Activated CD4-positive, CD25-positive, alpha-beta regulatory T cell (primary cell): ENCODE data around the gene EIF2S1.
"Not testable (repeated sequence)": the region's sequence is repeated elsewhere in the genome, so short reads cannot be mapped to it uniquely, and the experiment has no call there.

Experiments used
- DNase-seq, 4 experiments: peaks; one replicate each; lab custom pipeline; 2025; lab: John Stamatoyannopoulos, UW

EIF2S1 gene

DNA sequence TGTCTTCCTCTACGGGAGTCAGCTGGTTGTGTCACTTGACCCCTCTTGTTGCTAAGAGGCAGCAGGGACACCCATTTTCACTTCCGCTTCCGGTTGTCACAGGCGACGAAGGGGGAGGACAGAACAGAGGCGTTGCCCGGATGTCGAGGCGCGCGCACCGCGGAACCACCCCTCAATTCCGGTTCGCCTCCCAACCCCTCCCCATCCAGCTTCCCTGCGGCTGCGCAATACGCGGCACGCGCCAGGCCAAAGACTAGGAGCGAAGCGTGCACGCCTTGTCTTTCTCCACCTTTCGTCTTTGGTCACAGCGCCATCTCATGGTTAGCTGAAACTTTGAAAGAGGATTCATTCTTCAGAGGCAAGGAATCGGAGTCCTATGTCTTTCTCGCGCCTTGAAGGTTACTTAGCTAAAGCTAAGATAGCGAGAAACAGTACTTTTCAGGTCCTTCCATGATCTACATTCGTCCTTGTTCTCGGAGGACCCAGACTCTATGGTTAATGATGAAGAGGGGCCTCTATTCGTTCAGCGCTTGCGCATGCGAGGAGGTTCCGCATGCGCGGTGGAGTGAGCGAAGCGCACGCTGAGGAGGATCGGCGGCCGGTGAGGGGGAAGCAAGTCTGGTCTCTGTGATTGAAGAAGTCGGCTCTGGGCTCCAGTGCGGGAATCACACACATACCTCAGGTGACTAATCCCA lies at the start of gene EIF2S1, which contains the start of gene ATP6V1D:
TSS of gene EIF2S1 (plus strand) at position 554 of the 695 bp plus-strand sequence. CDS start 4,440 bp downstream, outside the sequence.
TSS of gene ATP6V1D (minus strand) at position 30 of the 695 bp plus-strand sequence. CDS start 106 bp downstream, outside the sequence.
- DNase-seq = peak; percentile 96 to 99 (median 98)

DNA sequence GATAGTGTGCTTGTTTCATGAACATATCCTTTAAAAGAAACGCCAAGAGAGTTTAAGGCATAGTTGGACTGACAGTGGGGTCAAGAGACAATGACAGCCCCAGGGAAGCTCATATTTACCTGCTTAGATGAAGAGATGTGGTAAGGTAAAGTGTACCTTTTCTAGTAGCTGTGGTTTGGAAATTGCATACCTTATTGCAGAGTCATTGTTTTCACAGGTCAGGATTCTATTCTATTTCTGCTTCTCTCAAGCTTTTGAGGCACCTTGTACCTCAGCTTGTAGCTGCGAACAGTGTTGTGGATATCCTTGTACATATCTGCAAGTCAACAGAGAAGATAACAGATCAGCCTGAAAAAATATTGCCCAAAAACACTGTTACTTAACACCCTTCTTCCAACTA lies 48.3 kb upstream of the EIF2S1 start:
- DNase-seq = no peak

DNA sequence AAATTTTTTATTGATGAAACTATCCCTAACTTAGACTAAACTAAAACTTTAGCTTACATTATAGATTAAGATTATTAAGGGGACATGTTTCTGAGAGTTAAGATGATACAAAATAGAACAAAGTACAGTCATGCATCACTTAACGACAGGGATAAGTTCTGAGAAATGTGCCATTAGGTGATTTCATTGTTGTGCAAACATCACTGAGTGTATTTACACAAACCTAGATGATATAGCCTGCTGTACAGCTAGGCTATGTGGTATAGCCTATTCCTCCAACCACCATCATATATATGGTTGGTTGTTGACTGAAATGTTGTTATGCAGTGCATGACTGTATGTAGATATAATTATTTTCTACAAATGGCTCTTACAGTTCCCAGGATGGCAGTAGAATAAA lies 47.0 kb upstream of the EIF2S1 start:
- DNase-seq = no peak

DNA sequence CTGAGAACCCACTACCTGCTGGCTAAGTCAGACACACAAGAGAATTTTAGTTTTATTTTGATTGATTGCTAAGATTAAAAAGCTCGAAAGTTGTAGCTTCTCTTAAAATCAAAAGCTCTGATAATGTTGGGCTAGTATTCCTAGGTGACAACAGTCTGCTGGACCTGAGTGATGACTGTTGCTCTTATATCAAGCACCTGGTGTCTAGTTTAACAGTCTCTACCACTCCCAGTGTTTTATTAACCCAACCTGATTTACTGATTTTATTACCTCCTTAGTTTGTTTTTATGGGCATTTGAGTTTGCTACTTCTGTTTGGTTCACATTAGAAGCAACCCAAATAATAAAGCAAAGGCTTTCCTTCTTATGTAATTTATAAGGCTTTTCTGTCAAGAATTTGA lies 42.3 kb upstream of the EIF2S1 start:
- no peak for DNase-seq

DNA sequence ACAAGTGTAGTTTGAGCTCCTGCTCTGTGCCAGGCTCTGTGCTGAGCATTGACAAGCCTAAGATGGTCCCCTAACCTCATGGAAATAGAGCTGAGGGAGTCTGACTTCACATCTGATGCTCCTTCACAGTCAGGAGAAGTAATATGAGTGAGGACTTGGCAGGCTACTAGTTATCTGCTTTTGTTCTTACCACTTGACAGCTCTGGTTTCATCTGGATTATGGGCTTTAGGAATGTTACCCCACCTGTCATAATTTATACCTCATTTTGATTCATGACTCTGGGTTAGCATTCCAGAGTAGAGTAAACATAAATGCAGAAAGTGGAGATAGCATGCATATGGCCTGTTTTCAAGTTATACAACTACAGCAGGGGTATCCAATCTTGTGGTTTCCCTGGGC lies 41.0 kb upstream of the EIF2S1 start:
- DNase-seq = no peak

DNA sequence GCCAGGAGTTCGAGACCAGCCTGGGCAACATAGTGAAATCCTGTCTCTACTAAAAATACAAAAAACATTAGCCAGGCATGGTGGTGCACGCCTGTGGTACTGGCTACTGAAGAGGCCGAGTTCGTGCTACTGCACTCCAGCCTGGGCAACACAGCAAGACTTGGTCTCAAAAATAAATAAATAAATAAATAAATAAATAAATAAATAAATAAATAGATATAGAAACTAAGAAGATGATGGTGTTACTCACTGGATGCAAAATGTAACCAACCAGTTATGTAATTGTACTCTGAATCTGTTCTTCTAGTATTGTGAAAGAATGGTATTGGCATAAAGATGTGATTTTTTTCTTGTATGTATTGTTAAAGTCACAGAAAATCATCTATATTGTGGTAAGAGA lies 30.5 kb upstream of the EIF2S1 start:
- DNase-seq = not testable (repeated sequence)

DNA sequence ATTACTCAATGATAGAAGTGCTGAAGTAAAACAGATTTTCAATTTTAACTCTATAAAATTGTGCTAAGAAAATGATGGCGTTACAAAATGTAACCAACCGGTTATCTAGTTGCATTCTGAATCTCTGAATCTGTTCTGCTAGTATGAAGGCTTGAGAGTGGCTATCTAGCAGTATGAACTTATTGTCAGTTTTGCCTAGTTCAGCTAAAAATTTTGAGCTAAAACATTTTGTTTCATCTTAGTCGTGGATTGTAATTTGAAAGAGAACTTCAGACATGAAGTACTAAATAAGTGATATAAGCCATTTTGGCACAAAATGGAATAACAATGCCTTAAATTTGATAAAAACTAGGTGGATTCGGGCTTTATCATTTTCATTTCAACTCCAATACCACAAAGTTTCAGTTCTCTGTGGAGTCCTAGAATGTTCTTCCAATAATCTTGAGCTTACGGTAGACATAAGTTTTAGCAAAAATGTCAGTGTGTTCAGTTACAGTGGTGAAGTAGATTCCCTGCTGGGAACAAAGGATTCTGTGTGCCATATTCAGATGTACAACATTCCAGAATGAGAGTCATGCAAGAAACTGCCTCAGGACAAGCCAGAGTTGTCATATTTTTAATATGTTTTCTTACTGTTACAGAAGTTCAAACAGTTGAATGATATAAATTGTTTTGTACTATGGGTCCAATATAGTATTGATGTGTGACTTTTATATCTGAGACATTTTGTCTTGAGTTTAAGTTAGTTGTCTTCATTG lies 28.6 kb upstream of the EIF2S1 start:
- DNase-seq = no peak

DNA sequence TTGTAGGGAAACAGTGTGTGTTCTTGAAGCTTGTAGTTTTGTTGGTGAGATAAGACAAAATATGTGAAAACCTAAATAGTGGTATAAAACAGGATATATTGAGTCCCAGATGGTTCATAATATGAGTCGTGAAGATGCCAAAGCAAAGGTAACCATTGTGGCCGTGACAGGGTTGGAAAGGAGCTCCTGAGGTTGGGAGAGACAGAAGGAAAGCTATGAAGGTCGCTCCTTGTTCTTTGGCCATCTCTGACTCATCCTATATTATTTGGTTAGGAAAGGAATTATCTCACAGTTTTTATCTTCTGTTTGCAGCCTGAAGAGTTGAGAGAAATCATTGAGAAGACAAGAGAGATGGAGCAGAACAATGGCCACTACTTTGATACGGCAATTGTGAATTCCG lies 27.7 kb upstream of the EIF2S1 start:
- no peak for DNase-seq

DNA sequence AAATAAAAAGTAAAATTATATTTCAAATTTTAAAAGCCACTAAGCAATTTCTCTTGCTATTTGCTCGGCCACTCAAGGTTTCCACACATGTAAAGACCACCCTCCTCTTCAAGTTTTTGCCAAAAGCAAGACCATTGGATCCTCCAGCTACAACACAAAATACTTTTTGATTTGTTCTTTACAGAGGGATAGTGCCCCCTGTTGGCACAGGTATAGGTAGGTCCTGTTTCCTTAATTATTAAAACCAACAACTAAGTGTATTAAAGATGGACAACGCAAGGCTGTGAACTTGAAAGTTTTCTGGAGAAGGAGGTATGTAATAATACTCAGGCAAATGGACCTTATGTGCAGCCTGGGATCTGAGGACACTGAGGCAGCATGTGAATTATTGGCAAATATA lies 24.3 kb upstream of the EIF2S1 start:
- DNase-seq = no peak

DNA sequence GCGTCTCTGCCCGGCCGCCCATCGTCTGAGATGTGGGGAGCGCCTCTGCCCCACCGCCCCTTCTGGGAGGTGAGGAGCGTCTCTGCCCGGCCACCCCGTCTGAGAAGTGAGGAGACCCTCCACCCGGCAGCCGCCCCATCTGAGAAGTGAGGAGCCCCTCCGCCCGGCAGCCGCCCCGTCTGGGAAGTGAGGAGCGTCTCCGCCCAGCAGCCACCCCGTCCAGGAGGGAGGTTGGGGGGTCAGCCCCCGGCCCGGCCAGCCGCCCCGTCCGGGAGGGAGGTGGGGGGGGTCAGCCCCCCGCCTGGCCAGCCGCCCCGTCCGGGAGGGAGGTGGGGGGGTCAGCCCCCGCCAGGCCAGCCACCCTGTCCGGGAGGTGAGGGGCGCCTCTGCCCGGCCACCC lies 18.9 kb upstream of the EIF2S1 start:
- not testable (repeated sequence) for DNase-seq

DNA sequence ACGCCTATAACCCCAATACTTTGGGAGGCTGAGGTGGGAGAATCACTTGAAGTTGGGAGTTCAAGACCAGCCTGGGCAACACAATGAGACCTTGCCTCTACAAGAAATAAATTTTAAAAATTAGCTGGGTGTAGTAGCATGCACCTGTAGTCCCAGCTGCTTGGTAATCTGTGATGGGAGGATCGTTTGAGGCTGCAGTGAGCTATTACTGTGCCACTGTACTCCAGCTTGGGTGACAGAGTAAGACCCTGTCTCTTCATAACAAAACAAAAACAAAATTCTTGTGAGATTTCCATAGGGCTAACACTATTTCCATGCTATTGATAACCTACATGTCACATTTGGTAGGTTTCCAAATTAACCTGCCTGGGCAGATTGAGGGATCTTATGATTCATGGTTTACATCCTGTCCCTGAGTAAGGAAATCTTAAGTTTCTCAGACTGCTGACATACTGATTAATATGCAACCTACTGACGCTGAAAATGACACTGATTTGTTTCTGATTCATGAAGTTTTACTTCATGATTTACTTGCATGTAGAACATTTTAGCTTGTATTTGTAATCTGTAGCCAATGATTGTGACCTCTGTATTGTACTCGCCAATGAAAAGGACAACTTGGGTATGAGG lies 16.4 kb upstream of the EIF2S1 start:
- DNase-seq = no peak

DNA sequence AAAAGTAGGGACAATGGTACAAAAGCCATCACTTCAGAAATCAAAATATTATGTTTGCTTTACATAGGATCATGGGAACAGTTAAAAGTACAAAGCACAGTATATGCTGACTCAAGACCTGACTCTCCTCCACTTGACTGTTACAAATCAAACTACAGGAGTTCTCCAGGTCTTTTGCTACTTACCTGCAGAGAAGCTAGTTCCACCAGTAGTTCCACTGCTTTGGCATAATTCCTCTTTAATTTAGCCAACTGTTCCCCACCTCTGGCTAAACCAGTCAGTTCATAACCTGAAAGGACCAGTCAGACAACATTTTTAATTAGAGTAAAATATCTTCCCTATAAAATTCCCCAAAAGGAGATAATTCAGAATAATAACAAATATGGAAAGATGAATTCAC lies 14.5 kb upstream of the EIF2S1 start:
- DNase-seq = no peak

DNA sequence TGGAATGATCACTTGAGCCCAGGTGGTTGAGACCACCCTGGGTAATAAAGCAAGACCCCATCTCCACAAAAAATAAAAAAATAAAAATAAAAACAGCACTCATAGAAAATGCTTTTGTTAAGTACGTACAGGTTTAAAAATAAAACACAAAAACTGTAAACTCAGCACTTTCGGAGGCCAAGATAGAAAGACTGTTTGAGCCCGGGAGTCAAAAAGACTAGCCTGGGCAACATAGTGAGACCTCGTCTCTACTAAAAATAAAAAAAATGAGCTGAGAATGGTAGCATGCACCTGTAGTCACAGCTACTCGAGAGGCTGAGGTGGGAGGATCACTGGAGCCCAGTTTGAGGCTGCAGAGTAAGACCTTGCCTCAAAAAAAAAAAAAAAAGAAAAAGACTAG lies 8.1 kb upstream of the EIF2S1 start:
- no peak for DNase-seq

DNA sequence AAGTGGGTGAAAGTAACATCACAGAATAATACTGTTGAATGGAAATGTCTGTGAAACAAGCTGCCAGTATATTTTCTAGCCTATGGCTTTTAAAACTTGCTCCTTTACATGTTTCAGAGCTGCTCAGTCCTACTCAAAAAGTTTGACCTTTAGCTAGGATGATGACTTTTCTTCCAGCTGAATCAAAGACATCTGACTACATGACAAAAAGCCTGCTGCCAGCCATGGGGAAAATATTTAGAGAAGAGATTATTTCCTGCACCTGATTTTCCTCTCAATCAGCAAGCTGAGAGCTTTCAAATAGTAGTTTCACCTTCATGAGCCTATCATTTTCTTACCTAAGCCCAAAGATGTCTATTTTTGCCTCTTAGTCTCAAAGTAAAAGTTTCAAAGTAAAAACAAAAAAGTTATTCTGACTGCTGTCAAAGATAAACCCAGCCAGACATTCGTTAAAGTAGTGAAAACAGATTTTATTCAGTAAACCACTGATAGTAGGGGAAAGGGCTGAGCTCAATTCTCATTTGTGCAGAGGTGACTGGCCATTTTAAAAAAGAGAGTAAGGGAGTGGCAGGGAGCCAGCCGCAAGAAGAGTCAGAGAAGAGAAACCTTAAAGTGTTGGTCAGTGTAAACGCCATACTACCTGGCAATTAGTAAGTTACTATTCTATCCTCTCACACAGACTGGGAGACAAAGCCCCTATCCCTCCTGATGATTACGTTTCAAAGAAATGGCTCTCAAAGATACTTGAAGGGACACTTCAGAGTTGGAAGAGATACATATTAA lies 2.8 kb upstream of the EIF2S1 start:
- no peak for DNase-seq

DNA sequence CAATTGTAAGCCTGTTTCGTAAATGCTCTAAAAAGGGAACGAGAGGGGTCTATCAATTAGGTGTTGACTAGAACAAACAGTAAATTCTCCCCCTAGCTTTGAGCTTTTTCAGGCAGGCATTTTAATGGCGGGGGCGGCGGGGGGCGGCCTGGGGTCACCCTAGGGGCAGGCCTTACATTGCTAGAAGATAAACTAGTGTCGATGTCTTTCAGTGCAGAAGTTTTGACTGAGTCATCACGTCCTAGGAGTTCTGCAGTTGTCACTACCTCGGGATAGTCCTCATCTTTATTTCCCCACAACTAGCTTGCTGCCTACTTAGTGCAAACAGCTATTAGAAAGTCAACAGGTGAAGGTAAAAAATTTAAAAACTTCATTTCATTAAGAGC lies 2.2 kb upstream of the EIF2S1 start:
- no peak for DNase-seq

DNA sequence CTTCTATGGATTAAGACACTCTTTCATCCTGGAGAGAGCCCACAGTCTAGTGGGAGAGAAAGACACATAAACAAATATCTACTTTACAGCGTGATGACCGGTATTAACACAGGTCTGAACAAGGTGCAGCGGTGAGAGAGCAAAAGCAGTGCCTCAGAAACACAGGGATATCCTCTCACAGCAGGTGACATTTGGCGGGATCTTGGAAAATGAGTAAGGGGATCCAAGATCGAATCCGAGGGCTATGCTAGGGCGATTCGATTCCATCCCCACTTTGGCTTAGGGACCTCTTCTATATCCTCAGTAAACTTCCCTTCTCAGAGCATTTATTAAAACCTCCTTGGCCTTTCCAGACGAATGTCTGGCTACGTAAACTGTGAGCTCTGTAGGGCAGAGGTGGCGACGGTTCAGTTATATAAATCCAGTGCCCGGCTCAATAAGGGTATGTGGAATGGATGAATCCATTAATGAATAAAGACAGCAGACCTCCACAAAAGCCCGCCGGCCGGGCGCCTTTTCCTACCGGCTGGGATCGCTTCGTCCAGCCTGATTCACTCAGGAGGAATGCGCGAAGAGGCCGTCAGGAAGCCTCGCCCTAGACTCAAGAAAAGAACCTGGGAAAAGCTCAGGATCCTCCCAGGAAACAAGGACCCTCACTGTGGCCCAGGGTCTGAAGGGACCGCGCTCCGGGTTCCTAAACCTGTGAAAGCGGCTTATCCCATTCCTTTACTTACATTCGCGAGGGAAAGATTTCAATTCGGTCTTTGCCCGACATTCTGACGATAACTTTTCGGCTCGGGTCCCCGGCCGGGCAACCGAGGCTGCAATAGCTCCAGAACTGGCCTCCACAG lies 979 bp upstream of the EIF2S1 start:
- DNase-seq = no peak

DNA sequence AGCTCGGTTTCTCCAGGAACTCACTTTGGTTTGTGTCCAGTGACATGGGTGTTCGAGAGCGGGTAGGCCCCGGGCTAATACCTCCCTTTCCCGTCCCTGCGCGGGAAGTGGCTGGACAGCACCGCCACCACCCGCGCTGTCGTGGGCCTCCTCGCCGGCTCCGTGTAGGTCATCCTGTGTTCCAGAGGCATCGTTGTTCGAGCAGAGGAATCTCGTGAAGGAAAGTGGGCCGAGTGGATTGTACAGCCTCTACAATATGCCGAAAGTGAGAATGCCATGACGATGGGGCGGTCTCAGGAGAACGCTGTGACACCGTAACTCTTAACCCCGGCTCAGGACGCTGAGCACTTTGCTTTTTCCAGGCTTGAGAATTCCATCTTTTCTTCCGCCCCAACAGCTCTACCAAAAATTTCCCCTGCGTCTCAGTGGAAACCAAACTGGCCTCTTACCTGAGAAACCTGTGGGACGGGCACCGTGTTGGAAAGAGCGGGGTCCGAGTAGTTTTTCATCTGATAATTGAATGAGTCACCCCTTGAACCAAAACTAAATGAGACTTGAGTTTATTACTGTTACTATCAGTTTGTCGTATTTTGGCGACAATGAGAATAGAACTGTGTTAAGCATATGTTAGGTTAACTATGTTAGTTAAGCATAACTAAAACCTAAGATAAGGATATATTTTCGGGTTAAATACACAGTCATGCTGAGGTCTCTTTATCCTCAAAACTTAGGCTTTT lies 510 bp downstream of the EIF2S1 start:
- no peak for DNase-seq

DNA sequence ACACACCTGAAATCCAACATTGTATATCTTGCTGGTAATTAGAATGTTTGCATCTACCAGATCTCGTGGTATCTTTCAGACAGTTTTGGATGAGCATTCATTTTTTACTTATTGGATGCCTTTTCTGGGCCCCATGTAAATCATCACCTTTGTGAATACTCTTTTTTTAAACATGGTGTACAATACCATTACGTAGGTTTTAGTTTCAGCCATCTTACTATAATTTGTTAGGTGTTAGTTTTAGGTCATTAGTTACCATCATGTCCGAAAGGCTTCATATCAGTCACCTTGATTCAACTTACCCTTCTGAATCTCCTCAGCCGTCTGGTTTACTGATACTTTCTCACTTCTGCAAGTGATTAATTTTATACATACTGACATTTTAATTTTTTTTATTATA lies 5.3 kb downstream of the EIF2S1 start:
- DNase-seq = no peak

DNA sequence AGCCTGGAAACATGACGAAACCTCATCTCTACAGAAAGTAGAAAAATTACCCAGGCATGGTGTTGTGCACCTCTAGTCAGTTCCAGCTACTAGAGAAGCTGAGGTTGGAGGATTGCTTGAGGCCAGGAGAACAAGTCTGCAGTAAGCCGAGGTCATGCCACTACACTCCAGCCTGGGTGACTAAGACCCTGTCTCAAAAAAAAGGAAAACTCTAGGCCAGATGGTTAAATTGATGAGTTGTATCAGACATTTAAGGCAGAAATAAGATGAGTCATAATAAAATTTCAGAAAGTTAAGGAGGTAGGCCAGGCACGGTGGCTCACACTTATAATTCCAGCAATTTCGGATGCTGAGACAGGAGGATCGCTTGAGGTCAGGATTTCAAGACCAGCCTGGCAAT lies 10.7 kb downstream of the EIF2S1 start:
- no peak for DNase-seq
